Endothelial cell of umbilical vein (primary cell): ENCODE data around the gene MCM7. TPM values are rescaled to one million over a fixed set of nuclear protein-coding genes. Genes with fewer than 3 reads are reported as not detected.

ENCODE experiments used
- BruUV-seq: library from RNA; stranded (reverse); fragments of 400-500 nt; replicated peaks from 2 replicates; lab custom pipeline; 2021; lab: Mats Ljungman, UMichigan
- CTCF ChIA-PET: fragments of 300-600, 350-600 bp; sonication (Branson Sonifier 250); formaldehyde crosslinking; loops from one replicate; lab custom pipeline; 2021; ENCODE audit warnings: antibody characterized with exemption, inconsistent platforms; lab: Charles Lee
- POLR2A ChIA-PET: fragments of 300-600, 350-600 bp; sonication (Branson Sonifier 250); formaldehyde crosslinking; loops from one replicate; lab custom pipeline; 2021; ENCODE audit warnings: antibody characterized with exemption, inconsistent platforms; lab: Charles Lee
- DNase-seq: peaks from one replicate; pipeline ENCODE4 v3.0.0-alpha.2; 2011; ENCODE audit warnings: low read depth, low spot score
- FAIRE-seq: peaks from 2 replicates; lab custom pipeline; 2011; peaks lifted over from hg19 to GRCh38; lab: Jason Lieb, UNC
- H2AFZ ChIP-seq: 2 replicates; pipeline ENCODE4 v1.6.0; 2012; ENCODE audit warnings: low read depth, low read length, control low read depth, inconsistent platforms
- H3K27ac ChIP-seq: 2 replicates; pipeline ENCODE4 v1.5.1; 2011; ENCODE audit warnings: low read depth, mild to moderate bottlenecking, control low read depth, low read length, moderate library complexity; ENCODE audit not compliant: insufficient read depth
- H3K27me3 ChIP-seq, 2 experiments: 2 replicates each; pipeline versions ENCODE4 v1.6.0 to v1.6.1; 2011; ENCODE audit warnings: low read length in 2 of 2, mixed read lengths in 1 of 2; ENCODE audit not compliant: control insufficient read depth in 2 of 2, insufficient read depth in 2 of 2
- H3K36me3 ChIP-seq, 2 experiments: 2 replicates in 1 of 2; 3 replicates in 1 of 2; pipeline ENCODE4 v1.5.1; 2011; ENCODE audit warnings: low read length in 2 of 2, mild to moderate bottlenecking in 1 of 2, moderate library complexity in 1 of 2; ENCODE audit not compliant: control insufficient read depth in 2 of 2, insufficient read depth in 2 of 2; ENCODE audit errors: extremely low read depth in 1 of 2
- H3K4me1 ChIP-seq: 3 replicates; pipeline ENCODE4 v1.5.1; 2011; ENCODE audit warnings: mild to moderate bottlenecking, low read length; ENCODE audit not compliant: control insufficient read depth, insufficient read depth; ENCODE audit errors: extremely low read depth
- H3K4me2 ChIP-seq: 2 replicates; pipeline ENCODE4 v1.6.1; 2011; ENCODE audit warnings: low read length, control low read depth, mixed read lengths; ENCODE audit not compliant: insufficient read depth
- H3K4me3 ChIP-seq, 3 experiments: fragments of 200-600 bp in 1 of 3; sonication (generic), shearing (Covaris generic) in 1 of 3; replicated peaks in 1 of 3; 2 replicates each; pipeline ENCODE4 v1.5.1; 2011 to 2016; ENCODE audit warnings: control low read depth in 3 of 3, low read length in 3 of 3, mild to moderate bottlenecking in 2 of 3, inconsistent platforms in 1 of 3, low read depth in 1 of 3, moderate library complexity in 1 of 3; ENCODE audit not compliant: insufficient read depth in 1 of 3
- H3K79me2 ChIP-seq: 2 replicates; pipeline ENCODE4 v1.6.0; 2012; ENCODE audit warnings: low read length, inconsistent platforms; ENCODE audit not compliant: control insufficient read depth, insufficient read depth
- H3K9ac ChIP-seq: replicated peaks from 2 replicates; pipeline ENCODE3; 2011; ENCODE audit warnings: low read length, control low read depth; ENCODE audit not compliant: insufficient read depth; ENCODE audit errors: extremely low read depth
- H3K9me1 ChIP-seq: replicated peaks from 3 replicates; pipeline ENCODE4 v1.6.0; 2011; ENCODE audit warnings: mild to moderate bottlenecking, low read length; ENCODE audit not compliant: control insufficient read depth, insufficient read depth; ENCODE audit errors: extremely low read depth
- H3K9me3 ChIP-seq: replicated peaks from 2 replicates; pipeline ENCODE4 v1.5.1; 2012; ENCODE audit warnings: low read length, inconsistent platforms; ENCODE audit not compliant: control insufficient read depth, insufficient read depth
- H4K20me1 ChIP-seq: replicated peaks from 2 replicates; pipeline ENCODE3; 2011; ENCODE audit warnings: mild to moderate bottlenecking, low read length; ENCODE audit not compliant: control insufficient read depth, insufficient read depth; ENCODE audit errors: extremely low read depth
- CTCF ChIP-seq, 2 donors: IDR thresholded peaks; 1 replicate in 1 of 2; 2 replicates in 1 of 2; pipeline ENCODE4 v1.5.1; 2011; ENCODE audit warnings: low read length in 2 of 2, mild to moderate bottlenecking in 2 of 2, moderate library complexity in 2 of 2, control low read depth in 1 of 2, inconsistent platforms in 1 of 2, low read depth in 1 of 2; ENCODE audit not compliant: insufficient read depth in 1 of 2; ENCODE audit errors: extremely low read depth in 1 of 2
- EZH2 ChIP-seq: IDR thresholded peaks from 2 replicates; pipeline ENCODE4 v1.6.1; 2012; ENCODE audit warnings: borderline replicate concordance, low read depth, mild to moderate bottlenecking, moderate library complexity, low read length, inconsistent platforms; ENCODE audit not compliant: severe bottlenecking
- FOS ChIP-seq: IDR thresholded peaks from 2 replicates; pipeline ENCODE4 v1.6.1; 2011; ENCODE audit warnings: mild to moderate bottlenecking, low read length, moderate library complexity, borderline replicate concordance; ENCODE audit not compliant: insufficient read depth
- GATA2 ChIP-seq: IDR thresholded peaks from 2 replicates; pipeline ENCODE4 v1.7.0; 2011; ENCODE audit warnings: low read depth, mild to moderate bottlenecking, moderate library complexity, mixed read lengths, low read length; ENCODE audit not compliant: insufficient read length, insufficient read depth
- MAX ChIP-seq: IDR thresholded peaks from 2 replicates; pipeline ENCODE4 v1.6.1; 2011; ENCODE audit not compliant: insufficient read depth, insufficient read length
- POLR2A ChIP-seq: IDR thresholded peaks from 2 replicates; pipeline ENCODE4 v1.6.1; 2012; ENCODE audit warnings: low read depth, mild to moderate bottlenecking, control low read depth, low read length
- POLR2AphosphoS5 ChIP-seq: IDR thresholded peaks from 2 replicates; pipeline ENCODE4 v1.6.1; 2012; ENCODE audit warnings: low read depth, mild to moderate bottlenecking, control low read depth, low read length, moderate library complexity; ENCODE audit not compliant: insufficient read depth
- dilution Hi-C: fragments of 300-500 bp; cut with MboI; formaldehyde crosslinking; loops from one replicate; pipeline ENCODE4 v1.15.0; 2019; ENCODE audit warnings: low sequenced_read_pairs; ENCODE audit not compliant: extremely low pct_ligation_motif_present
- intact Hi-C: fragments of 100-400 bp; cut with micrococcal nuclease; formaldehyde crosslinking; loops from one replicate; pipeline ENCODE4 v1.10.0; 2022
- polyA plus RNA-seq, 4 experiments: library from polyadenylated mRNA; depleted of rRNA in 3 of 4; stranded (reverse) in 3 of 4; unstranded in 1 of 4; fragments of >200 nt; gene quantifications; 2 replicates each; pipeline versions ENCODE4 v1.2.1 to v1.2.3, GENCODE V29; 2011 to 2012; ENCODE audit warnings: missing spikeins in 1 of 4
- total RNA-seq: library from RNA; stranded (reverse); gene quantifications from 2 replicates; pipeline ENCODE4 v1.2.3, GENCODE V29; 2021

The MCM7 gene
- total and polyA plus RNA-seq, 2 donors (not counting 3 experiments of a cell fraction or from before 2014, with no cell fraction given), result 156 to 187 TPM

- H3K27me3 ChIP-seq, result no peaks in the 10 kb centered on the region
- intact Hi-C loops (loop anchor here (10.0 kb wide), 1 partner anchor 1018 kb away; the partner anchor contains the start of gene SERPINE1), dilution Hi-C loops (no loop called here)
- peaks cover 12 to 45% of the 10 kb centered on the region in 2 experiments for H3K36me3 ChIP-seq
- no peak overlapping the region for H3K27ac ChIP-seq
- no peak overlapping the region for H3K9ac ChIP-seq
- no peaks in the 10 kb centered on the region for H4K20me1 ChIP-seq
- no peak overlapping the region for H3K4me2 ChIP-seq
- H3K4me3 ChIP-seq, result no peak overlapping the region
- ChIA-PET CTCF (no interaction called here), POLR2A (no interaction called here)
- H3K9me1 ChIP-seq, result no peaks in the 10 kb centered on the region
- BruUV-seq, result no TSS peak
- H3K4me1 ChIP-seq, result peaks cover 7% of the 10 kb centered on the region
- H2AFZ ChIP-seq, result no peak overlapping the region
- FAIRE-seq (no peak), DNase-seq (no peak)
- no peaks in the 10 kb centered on the region for H3K9me3 ChIP-seq
- TF ChIP-seq CTCF (IDR thresholded peaks at IDR 0.05; ENCODE audit: extremely low read depth in 1 of 2, insufficient read depth in 1 of 2, low read depth in 1 of 2, low read length in 2 of 2), result no peak
- no peak for TF ChIP-seq GATA2
- H3K79me2 ChIP-seq, result peaks cover 1% of the 10 kb centered on the region
These were observed 5.4 kb upstream of the MCM7 start for GRCh38 chr7:100106633-100107032.

GRCh38 chr7:100105534-100105933, 4.3 kb upstream of the MCM7 start:
- FAIRE-seq (no peak), DNase-seq (no peak)
- intact Hi-C loops (loop anchor here (10.0 kb wide), 1 partner anchor 1019 kb away; the partner anchor contains the start of gene SERPINE1), dilution Hi-C loops (no loop called here)
- H3K9me1 ChIP-seq, result no peaks in the 10 kb centered on the region
- ChIA-PET POLR2A (no interaction called here), CTCF (no interaction called here)
- no peak overlapping the region for H3K4me3 ChIP-seq
- TF ChIP-seq MAX (no peak), POLR2AphosphoS5 (no peak), FOS (no peak), EZH2 (no peak), POLR2A (no peak)
- H3K36me3 ChIP-seq, result peaks cover 9 to 36% of the 10 kb centered on the region in 2 experiments
- H3K4me1 ChIP-seq, result peaks cover 7% of the 10 kb centered on the region
- H3K9ac ChIP-seq, result no peak overlapping the region
- H2AFZ ChIP-seq, result no peak overlapping the region
- no peak overlapping the region for H3K4me2 ChIP-seq
- no peaks in the 10 kb centered on the region for H4K20me1 ChIP-seq
- no peaks in the 10 kb centered on the region for H3K9me3 ChIP-seq
- H3K27ac ChIP-seq, result no peak overlapping the region
- H3K79me2 ChIP-seq, result peaks cover 6% of the 10 kb centered on the region
- BruUV-seq, result no TSS peak
- no peaks in the 10 kb centered on the region for H3K27me3 ChIP-seq
